SW480 (cell line): ENCODE results near the gene PDZK1IP1.
"Not testable (repeated sequence)": the region's sequence is repeated elsewhere in the genome, so short reads cannot be mapped to it uniquely, and the experiment has no call there.

ENCODE experiments used
- DNase-seq: peaks from one replicate; pipeline ENCODE4 v3.0.0-alpha.2; 2016; ENCODE audit warnings: low spot score

The PDZK1IP1 gene

GRCh38 chr1:47223921-47224675 lies 34.3 kb upstream of the PDZK1IP1 start:
- no peak for DNase-seq

GRCh38 chr1:47223174-47223920 lies 33.5 kb upstream of the PDZK1IP1 start:
- DNase-seq: no peak

GRCh38 chr1:47222476-47222875 lies 32.6 kb upstream of the PDZK1IP1 start:
- no peak for DNase-seq

GRCh38 chr1:47219590-47220220 lies 29.9 kb upstream of the PDZK1IP1 start:
- DNase-seq: no peak

- DNase-seq: no peak
These were observed 29.2 kb upstream of the PDZK1IP1 start for GRCh38 chr1:47219001-47219400.

GRCh38 chr1:47216278-47217059 lies 26.6 kb upstream of the PDZK1IP1 start:
- no peak for DNase-seq

- no peak for DNase-seq
These were observed 25.9 kb upstream of the PDZK1IP1 start for GRCh38 chr1:47215713-47216112.

GRCh38 chr1:47214549-47214948 lies 24.7 kb upstream of the PDZK1IP1 start:
- no peak for DNase-seq

GRCh38 chr1:47213230-47213963 lies 23.6 kb upstream of the PDZK1IP1 start:
- no peak for DNase-seq

- DNase-seq: no peak
These were observed 22.9 kb upstream of the PDZK1IP1 start for GRCh38 chr1:47212636-47213229.

- DNase-seq: no peak
These were observed 22.0 kb upstream of the PDZK1IP1 start for GRCh38 chr1:47211796-47212269.

GRCh38 chr1:47210666-47211065 lies 20.8 kb upstream of the PDZK1IP1 start:
- DNase-seq: no peak

- no peak for DNase-seq
These were observed 20.0 kb upstream of the PDZK1IP1 start for GRCh38 chr1:47209725-47210325.

- no peak for DNase-seq
These were observed 19.3 kb upstream of the PDZK1IP1 start for GRCh38 chr1:47209091-47209490.

- no peak for DNase-seq
These were observed 18.6 kb upstream of the PDZK1IP1 start for GRCh38 chr1:47208374-47208850.

- no peak for DNase-seq
These were observed 18.1 kb upstream of the PDZK1IP1 start for GRCh38 chr1:47207803-47208373.

- no peak for DNase-seq
These were observed 16.1 kb upstream of the PDZK1IP1 start for GRCh38 chr1:47205918-47206317.

- DNase-seq: not testable (repeated sequence)
These were observed 13.7 kb upstream of the PDZK1IP1 start for GRCh38 chr1:47203504-47203903.

- DNase-seq: no peak
These were observed 11.3 kb upstream of the PDZK1IP1 start for GRCh38 chr1:47201179-47201578.

GRCh38 chr1:47198214-47198613 lies 8.4 kb upstream of the PDZK1IP1 start:
- no peak for DNase-seq
